ENCODE data around the gene MYH2.

GRCh38 chr17:10556301-10557005, 7.0 kb upstream of the MYH2 start:
- TF ChIP-seq, protein P1, sequence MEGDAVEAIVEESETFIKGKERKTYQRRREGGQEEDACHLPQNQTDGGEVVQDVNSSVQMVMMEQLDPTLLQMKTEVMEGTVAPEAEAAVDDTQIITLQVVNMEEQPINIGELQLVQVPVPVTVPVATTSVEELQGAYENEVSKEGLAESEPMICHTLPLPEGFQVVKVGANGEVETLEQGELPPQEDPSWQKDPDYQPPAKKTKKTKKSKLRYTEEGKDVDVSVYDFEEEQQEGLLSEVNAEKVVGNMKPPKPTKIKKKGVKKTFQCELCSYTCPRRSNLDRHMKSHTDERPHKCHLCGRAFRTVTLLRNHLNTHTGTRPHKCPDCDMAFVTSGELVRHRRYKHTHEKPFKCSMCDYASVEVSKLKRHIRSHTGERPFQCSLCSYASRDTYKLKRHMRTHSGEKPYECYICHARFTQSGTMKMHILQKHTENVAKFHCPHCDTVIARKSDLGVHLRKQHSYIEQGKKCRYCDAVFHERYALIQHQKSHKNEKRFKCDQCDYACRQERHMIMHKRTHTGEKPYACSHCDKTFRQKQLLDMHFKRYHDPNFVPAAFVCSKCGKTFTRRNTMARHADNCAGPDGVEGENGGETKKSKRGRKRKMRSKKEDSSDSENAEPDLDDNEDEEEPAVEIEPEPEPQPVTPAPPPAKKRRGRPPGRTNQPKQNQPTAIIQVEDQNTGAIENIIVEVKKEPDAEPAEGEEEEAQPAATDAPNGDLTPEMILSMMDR (conservative IDR thresholded peaks at IDR 0.05; ENCODE audit: low read depth, low read length), result no peak
- TF ChIP-seq POLR2A (IDR thresholded peaks at IDR 0.05; ENCODE audit: low read depth, low read length), result no peak
- TF ChIP-seq, protein P2, sequence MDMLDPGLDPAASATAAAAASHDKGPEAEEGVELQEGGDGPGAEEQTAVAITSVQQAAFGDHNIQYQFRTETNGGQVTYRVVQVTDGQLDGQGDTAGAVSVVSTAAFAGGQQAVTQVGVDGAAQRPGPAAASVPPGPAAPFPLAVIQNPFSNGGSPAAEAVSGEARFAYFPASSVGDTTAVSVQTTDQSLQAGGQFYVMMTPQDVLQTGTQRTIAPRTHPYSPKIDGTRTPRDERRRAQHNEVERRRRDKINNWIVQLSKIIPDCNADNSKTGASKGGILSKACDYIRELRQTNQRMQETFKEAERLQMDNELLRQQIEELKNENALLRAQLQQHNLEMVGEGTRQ (IDR thresholded peaks at IDR 0.05; ENCODE audit: low read depth, low read length), result no peak
- TF ChIP-seq RAD21 (IDR thresholded peaks at IDR 0.05; ENCODE audit: low read length), result no peak
- no peak for TF ChIP-seq FOS (IDR thresholded peaks at IDR 0.05; ENCODE audit: low read depth, low read length)
- no peak for TF ChIP-seq RFX5 (IDR thresholded peaks at IDR 0.05; ENCODE audit: low read depth, low read length)
- TF ChIP-seq SMC3 (IDR thresholded peaks at IDR 0.05; ENCODE audit: low read depth, low read length), result no peak
- TF ChIP-seq MAZ (IDR thresholded peaks at IDR 0.05; ENCODE audit: borderline replicate concordance, low read depth, low read length), result no peak
- TF ChIP-seq CEBPB (IDR thresholded peaks at IDR 0.05; ENCODE audit: low read depth, low read length), result no peak
- no peak for TF ChIP-seq RCOR1 (IDR thresholded peaks at IDR 0.05; ENCODE audit: insufficient replicate concordance, low read length)
- TF ChIP-seq MAFK (IDR thresholded peaks at IDR 0.05; ENCODE audit: low read depth, low read length), result no peak
- no peak for TF ChIP-seq NFE2L2 (IDR thresholded peaks at IDR 0.05; ENCODE audit: low read depth, low read length)
- no peak for TF ChIP-seq MXI1 (IDR thresholded peaks at IDR 0.05; ENCODE audit: borderline replicate concordance, low read depth, low read length)
